HG02870 (cell line): Measurements from ENCODE around the gene USP15.

ENCODE experiments used
- ATAC-seq: cut with Tn5 transposase; IDR thresholded peaks from one replicate; pipeline ENCODE4 v1.9.1; 2021; ENCODE audit warnings: mild to moderate bottlenecking, moderate library complexity; ENCODE audit not compliant: unreplicated experiment

USP15 gene

DNA sequence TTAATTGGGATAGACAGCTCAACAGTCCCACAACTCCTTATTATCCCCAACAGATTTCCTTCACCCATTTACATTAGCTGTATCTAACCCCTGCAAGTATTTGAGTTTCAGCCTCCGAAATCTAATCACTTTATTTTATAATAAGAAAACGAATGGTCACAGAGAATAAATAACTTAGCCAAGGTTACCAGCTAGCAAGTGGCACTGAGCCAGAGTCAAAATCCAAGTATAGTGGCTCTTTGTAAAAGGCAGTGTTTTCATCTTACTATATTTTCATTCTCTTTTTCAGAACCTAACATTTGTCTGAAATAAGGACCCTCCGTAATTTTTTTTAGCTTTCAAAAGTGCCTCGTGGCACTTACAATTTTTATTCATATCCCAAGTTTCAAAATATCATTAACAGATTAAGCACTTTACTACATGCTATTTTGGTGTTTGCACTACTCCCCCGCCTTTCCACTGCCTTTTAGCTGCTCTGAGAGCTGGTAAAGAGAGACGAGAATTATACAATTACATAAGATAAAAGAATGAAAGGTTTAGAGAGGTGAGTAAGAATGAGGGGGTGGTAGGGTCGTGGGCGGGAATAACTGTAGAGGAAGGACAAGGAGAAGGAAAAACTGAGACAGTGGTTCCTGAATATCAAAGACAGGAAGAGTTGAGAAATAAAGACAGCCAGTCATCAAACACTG, 3.7 kb upstream of the USP15 start:
- ATAC-seq = no peak

- no peak for ATAC-seq
These were observed 2.0 kb upstream of the USP15 start for GRCh38 chr12:62258231-62258630.

DNA sequence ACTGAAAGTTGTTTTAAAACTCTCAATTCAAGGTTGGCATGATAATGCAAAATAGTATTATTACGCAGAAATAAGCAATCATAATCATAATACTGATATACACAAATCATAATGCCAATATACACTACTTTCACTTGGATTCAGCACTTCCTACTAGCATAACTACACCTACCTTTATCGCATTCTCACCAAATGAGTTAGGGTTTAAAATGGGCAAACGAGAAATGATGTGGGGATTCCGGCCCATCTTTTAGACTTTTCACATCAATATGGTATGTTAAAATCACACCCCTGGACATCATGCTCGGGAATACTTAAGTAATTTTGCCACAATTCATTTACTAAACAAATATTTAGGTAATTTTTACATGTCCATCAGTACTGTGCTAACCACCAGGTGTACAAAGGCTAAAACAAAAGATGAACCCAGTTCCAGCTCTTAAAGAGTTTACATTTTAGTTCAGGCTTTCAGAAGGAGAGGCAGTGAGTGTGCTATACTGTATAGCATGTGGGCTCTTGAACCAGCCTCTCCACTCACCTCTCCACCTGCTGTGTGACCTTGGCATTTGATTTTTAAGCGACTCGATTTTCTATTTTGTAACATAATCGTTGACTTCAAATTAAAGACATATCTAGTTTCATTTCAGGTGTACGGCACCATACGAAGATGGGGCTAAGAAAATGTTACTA, 1.1 kb upstream of the USP15 start:
- ATAC-seq = no peak

GRCh38 chr12:62259631-62259992, 592 bp upstream of the USP15 start:
- peak; percentile 13 for ATAC-seq

GRCh38 chr12:62260733-62261683, 804 bp downstream of the USP15 start:
- peak; percentile 47 for ATAC-seq

DNA sequence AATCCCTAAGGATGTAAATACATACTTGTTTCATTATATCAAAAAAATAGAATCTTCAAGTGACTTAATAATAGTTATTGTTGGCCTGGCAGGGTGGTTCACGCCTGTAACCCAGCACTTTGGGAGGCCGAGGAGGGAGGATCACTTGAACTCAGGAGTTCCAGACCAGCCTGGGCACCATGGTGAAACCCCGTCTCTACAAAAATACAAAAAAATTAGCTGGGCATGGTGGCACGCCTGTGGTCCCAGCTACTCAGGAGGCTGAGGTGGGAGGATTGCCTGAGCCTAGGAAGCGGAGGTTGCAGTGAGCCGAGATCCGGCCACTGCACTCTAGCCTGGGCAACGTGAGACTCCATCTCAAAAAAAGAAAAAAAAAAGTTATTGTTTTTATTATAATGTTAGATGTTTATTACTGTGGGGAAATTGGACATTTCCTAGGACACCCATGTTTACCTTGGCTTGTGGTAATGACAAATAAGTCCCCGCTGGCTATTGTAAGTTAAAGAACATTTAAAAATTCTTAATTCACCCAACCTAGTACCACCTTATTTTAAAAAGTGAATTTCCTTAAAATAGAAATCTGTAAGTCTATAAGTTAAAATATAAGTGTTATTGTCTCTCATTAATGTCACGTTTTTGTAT, 1.8 kb downstream of the USP15 start:
- no peak for ATAC-seq

- ATAC-seq = no peak
These were observed 3.0 kb downstream of the USP15 start for GRCh38 chr12:62263232-62263631.

DNA sequence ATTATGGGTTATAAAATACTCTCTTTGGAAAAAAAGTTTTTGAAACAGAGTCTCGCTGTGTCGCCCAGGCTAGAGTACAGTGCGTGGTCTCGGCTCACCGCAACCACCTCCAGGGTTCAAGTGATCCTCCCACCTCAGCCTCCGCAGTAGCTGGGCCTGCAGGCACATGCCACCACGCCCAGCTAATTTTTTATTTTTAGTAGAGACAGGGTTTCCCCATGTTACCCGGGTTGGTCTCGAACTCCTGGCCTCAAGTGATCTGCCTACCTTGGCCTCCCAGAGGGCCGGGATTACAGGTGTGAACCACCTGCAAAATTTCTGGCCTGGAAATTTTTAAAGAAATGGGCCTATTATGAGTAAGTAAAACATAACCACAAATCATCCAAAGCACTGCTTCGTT, 3.8 kb downstream of the USP15 start:
- no peak for ATAC-seq

GRCh38 chr12:62264706-62265105, 4.5 kb downstream of the USP15 start:
- ATAC-seq = no peak

- no peak for ATAC-seq
These were observed 5.3 kb downstream of the USP15 start for GRCh38 chr12:62265511-62265910.

DNA sequence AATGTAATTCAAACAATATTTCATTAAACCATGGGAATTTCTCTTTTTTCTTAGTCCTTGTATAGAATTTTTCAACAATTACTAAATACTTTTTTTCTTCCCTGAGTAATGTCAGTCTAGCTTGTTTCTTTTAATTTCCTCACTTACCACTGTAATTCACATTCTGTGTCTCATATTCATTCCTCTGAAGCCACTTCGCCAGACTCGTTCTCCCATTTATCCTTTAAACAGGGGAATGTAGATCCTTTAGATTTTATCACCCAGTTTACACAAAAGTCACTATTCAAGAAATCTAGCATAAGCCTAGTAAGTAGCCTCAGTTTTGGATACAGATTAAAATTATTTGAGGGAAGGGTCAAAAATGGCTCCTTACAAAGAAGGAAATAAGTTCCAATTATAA, 6.8 kb downstream of the USP15 start:
- ATAC-seq = no peak

DNA sequence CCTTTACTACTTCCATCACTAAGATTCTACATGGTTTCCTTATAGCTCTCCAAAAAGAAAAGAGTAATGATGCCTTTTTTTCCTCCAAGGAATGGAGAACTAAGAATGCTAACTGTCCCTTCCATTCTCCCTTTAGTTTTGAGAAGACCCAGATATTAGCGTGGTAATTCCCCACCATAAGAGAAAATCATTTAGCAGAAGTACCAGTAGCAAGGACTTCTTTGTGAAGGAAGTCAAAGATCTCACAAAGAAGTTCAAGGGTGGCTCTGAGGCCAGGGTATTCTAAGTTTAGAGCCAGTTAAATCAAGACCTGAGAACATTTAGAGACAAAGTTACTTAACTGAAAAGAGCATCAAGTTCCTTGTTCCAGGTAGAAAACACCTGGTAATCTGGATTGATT, 7.3 kb downstream of the USP15 start:
- ATAC-seq = peak; percentile 48

GRCh38 chr12:62268956-62269355, 8.8 kb downstream of the USP15 start:
- no peak for ATAC-seq

- no peak for ATAC-seq
These were observed 9.4 kb downstream of the USP15 start for GRCh38 chr12:62269464-62270228.

DNA sequence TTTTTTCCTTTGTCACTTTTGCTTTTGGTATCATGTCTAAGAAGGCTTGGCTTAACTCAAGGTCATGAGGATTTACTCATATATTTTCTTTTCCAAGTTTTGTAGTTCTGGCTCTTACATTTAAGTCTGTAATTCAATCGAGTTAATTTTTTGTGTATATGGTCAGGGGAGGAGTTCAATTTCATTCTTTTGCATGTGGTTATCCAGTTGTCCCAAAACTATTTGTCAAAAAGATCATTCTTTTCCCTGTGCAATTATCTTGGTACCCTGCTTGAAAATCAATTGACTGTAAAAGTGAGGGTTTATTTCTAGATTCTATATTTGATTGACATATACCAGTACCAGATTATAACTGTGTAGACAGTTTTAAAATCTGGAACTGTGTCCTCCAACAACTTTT, 10.2 kb downstream of the USP15 start:
- ATAC-seq = no peak

DNA sequence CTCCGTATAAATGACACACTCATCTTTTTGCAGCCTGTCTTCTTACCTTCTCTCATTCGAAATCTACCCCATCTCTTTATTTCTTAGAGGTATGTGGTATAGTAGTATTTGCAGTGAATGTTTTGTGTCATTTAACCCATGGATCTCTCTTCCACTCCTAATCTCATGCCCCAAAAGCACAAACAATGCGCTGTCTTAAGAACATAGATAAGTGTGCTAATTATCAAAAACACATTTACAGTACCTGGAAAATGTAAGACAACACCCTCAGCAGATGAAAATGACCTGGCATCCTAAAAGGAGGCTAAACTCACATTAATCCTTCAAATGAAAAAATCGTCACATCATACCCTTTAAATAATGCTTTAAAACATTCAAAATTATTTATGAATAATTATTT, 10.7 kb downstream of the USP15 start:
- ATAC-seq = no peak

- ATAC-seq = no peak
These were observed 12.8 kb downstream of the USP15 start for GRCh38 chr12:62272936-62273552.

DNA sequence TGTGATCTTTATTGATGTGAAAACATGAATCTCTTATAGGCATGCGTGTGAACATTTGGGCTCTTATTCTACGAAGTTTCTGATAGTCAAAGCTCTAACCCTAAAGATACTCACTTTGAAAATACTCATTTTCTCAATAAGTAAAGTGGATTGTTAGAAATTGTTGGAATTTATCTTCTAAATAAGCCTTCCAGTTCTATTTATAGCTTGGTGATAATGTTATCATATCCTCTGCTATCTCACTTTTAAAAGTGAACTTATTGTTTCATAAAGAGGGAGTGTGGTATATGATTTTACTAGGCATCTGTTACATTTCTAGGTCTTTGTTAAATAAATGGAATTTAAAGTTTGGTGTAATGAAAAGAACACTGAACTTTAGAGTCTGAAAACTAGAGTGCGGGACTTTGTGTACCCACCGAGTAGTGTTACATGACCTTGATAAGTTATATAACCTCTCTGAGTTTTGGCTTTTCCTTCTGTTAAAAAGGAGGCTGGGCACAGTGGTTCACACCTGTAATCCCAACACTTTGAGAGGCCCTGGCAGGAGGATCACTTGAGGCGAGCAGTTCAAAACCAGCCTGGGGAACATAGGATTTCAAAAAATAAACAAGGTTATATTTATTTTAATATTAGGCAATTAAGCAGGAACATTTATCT, 13.6 kb downstream of the USP15 start:
- ATAC-seq = no peak

DNA sequence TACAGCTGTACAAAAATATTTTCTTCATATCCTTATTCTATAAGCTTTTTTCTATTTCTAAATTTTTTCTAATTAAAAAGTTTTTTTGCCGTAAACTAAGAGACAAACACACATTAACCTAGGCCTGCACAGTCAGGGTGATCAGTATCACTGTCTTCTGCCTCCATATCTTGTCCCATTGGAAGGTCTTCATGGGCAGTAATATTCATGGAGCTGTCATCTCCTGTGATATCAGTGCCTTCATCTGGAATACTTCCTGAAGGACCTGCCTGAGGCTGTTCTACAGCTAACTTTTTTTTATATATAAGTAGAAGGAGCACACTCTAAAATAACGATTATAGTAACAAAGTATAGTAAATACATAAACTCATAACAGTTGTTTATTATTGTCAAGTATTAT, 17.8 kb downstream of the USP15 start:
- no peak for ATAC-seq

DNA sequence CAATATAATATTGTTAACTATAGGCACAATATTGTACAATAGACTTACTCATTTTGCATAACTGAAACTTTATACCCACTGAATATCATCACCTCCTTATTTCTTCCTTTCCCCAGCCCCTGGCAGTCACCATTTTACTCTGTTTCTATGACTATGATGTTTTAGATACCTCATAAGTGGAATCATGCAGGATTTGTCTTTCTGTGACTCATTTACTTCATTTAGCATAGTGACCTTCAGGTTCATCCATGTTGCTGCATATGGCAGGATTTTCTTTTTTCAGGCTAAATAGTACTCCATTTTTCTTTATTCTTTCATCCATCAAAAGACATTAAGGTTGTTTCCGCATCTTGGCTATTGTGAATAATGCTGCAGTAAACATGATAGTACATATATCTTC, 18.9 kb downstream of the USP15 start:
- ATAC-seq = no peak
